Tibial nerve (tissue), 4 donors: ENCODE measurements around the gene LCN2.

Experiments
- EP300 ChIP-seq, 2 donors: sonication (generic); formaldehyde crosslinking; IDR thresholded peaks; one replicate each; pipeline ENCODE4 v1.6.1; 2017; ENCODE audit warnings: antibody characterized with exemption in 2 of 2, mild to moderate bottlenecking in 1 of 2
- TF ChIP-seq, protein P1 (sequence below), 5 experiments: fragments of 200-600 bp in 3 of 5; fragments of 450-650 bp in 2 of 5; sonication (generic) in 3 of 5; IDR thresholded peaks; one replicate each; pipeline ENCODE4 v1.5.1; 2016 to 2019; ENCODE audit warnings: antibody characterized with exemption in 5 of 5, mild to moderate bottlenecking in 3 of 5, moderate library complexity in 2 of 5

DNA sequence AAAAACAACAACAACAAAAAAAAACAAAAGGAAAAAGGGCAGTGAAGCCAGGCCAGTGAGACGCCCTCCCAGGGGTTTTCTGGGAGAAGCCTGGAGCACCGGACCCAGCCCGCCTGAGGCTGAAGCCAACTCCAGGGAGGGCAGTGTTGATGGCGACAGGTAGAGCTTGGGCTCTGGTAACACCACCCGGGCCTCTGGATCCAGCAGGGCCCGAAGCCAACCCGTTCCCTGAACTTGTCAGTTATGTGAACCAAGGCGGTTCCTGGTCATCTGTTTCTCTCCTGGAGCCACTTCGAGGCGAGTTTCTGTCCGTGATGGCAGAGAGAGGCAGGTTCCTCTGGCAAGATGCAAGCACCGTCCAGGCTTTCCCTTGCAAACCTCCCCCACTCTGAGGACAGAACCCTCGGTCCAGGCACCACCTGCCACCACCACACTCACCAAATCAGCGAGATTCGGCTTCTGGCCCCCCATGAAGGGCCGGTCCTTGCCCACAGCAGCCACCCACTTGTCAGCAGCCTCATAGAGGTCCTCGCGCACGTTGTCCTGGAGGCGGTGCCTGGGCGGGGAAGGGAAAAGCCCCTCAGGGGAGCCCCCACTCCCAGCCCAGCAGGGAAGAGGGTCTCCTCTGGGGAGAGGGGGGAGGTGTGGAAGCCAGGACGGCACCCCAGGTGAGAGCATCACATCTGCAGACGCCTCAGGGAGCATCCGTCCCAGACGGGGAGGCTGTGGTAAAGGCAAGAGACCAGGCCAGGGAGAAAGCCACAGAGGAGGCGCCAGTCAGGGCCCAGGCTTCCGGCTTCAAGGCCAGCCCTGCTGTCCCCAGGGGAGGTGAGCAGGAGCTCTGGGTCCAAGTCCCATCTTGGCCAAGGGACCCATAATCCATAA lies 27.1 kb upstream of the LCN2 start:
- TF ChIP-seq, protein P1, sequence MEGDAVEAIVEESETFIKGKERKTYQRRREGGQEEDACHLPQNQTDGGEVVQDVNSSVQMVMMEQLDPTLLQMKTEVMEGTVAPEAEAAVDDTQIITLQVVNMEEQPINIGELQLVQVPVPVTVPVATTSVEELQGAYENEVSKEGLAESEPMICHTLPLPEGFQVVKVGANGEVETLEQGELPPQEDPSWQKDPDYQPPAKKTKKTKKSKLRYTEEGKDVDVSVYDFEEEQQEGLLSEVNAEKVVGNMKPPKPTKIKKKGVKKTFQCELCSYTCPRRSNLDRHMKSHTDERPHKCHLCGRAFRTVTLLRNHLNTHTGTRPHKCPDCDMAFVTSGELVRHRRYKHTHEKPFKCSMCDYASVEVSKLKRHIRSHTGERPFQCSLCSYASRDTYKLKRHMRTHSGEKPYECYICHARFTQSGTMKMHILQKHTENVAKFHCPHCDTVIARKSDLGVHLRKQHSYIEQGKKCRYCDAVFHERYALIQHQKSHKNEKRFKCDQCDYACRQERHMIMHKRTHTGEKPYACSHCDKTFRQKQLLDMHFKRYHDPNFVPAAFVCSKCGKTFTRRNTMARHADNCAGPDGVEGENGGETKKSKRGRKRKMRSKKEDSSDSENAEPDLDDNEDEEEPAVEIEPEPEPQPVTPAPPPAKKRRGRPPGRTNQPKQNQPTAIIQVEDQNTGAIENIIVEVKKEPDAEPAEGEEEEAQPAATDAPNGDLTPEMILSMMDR (IDR thresholded peaks at IDR 0.05), result no peak
- TF ChIP-seq EP300 (IDR thresholded peaks at IDR 0.05), result no peak
